Retinal pigment epithelial cell (primary cell): ENCODE data around the gene RAX.
"Not testable (repeated sequence)": the region's sequence is repeated elsewhere in the genome, so short reads cannot be mapped to it uniquely, and the experiment has no call there.

Experiments
- DNase-seq: peaks from one replicate; pipeline ENCODE4 v3.0.0-alpha.2; 2010; ENCODE audit warnings: low read depth
- H3K4me3 ChIP-seq: 2 replicates; pipeline ENCODE4 v1.5.1; 2011; ENCODE audit warnings: mild to moderate bottlenecking, low read length, control low read depth, moderate library complexity
- TF ChIP-seq, protein P1 (sequence below): conservative IDR thresholded peaks from 2 replicates; pipeline ENCODE4 v1.5.1; 2011; ENCODE audit warnings: low read depth, low read length, control low read depth, inconsistent platforms

Gene RAX

GRCh38 chr18:59265246-59265973 is 7.8 kb downstream of the RAX start:
- DNase-seq: no peak
- H3K4me3 ChIP-seq: peak overlapping the region; percentile 53
- TF ChIP-seq, protein P1, sequence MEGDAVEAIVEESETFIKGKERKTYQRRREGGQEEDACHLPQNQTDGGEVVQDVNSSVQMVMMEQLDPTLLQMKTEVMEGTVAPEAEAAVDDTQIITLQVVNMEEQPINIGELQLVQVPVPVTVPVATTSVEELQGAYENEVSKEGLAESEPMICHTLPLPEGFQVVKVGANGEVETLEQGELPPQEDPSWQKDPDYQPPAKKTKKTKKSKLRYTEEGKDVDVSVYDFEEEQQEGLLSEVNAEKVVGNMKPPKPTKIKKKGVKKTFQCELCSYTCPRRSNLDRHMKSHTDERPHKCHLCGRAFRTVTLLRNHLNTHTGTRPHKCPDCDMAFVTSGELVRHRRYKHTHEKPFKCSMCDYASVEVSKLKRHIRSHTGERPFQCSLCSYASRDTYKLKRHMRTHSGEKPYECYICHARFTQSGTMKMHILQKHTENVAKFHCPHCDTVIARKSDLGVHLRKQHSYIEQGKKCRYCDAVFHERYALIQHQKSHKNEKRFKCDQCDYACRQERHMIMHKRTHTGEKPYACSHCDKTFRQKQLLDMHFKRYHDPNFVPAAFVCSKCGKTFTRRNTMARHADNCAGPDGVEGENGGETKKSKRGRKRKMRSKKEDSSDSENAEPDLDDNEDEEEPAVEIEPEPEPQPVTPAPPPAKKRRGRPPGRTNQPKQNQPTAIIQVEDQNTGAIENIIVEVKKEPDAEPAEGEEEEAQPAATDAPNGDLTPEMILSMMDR: no peak

DNA sequence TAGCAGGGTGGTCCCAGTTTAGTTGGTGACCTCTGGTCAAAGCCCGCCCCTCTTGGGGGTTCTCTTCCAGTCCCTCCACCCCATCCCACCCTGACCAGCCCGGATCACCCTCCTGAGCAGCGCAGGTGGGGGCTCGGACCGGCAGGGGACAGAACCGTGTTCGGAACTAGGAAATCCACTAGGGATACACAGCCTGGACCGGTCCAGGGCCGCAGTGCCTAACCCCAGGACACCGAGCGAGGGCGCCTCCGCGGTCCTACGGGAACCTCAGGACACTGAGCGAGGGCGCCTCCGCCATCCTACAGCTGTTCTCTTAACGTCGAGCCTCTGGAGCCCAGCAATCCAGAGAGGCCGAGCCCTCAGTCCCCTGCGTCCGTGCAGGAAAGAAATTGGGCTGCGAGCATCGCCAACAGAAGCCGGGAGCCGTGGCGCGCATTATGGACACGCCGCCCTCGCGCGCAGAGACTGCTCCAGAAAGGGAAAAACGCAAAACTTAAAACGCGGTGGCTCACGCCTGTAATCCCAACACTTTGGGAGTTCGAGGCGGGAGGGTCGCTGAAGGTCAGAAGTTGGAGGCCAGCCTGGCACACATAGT is 8.5 kb downstream of the RAX start:
- peak overlapping the region; percentile 53 for H3K4me3 ChIP-seq

DNA sequence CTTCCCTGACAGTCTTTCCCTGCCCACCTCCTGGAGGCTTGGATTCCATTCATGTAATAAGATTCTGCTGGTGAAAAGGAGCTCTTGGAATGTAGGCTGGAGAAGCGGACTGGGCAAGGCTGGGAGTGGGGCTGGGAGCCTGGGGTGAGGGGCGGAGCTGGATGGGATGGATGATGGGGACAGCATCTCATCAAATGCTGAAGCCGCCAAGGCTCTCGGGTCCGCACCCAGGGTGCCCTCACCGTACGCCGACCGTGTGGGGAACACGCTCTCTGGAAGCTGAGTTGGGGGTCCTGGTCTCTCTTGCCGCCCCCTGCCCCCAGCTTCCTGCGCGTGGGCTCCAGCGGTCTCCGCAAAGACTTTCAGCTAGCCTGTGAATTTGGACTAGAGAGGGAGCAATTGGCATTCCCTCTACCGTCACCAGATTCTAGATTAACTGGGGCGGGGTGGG is 9.1 kb downstream of the RAX start:
- H3K4me3 ChIP-seq: peak overlapping the region; percentile 53
- no peak for DNase-seq
- TF ChIP-seq, protein P1: no peak

More for the DNA sequence above, 8.5 kb downstream of the RAX start:
- DNase-seq: no peak
- TF ChIP-seq, protein P1: no peak

GRCh38 chr18:59263661-59264060 is 9.6 kb downstream of the RAX start:
- peak overlapping the region; percentile 53 for H3K4me3 ChIP-seq
- no peak for DNase-seq

DNA sequence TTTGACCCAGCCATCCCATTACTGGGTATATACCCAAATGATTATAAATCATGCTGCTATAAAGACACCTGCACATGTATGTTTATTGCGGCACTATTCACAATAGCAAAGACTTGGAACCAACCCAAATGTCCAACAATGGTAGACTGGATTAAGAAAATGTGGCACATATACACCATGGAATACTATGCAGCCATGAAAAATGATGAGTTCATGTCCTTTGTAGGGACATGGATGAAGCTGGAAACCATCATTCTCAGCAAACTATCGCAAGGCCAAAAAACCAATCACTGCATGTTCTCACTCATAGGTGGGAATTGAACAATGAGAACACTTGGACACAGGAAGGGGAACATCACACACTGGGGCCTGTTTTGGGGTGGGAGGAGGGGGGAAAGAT is 11.0 kb downstream of the RAX start:
- H3K4me3 ChIP-seq, DNase-seq: not testable (repeated sequence)

More at GRCh38 chr18:59263661-59264060, 9.6 kb downstream of the RAX start:
- TF ChIP-seq, protein P1: no peak

GRCh38 chr18:59261842-59262241 is 11.4 kb downstream of the RAX start:
- not testable (repeated sequence) for H3K4me3 ChIP-seq, DNase-seq

GRCh38 chr18:59255491-59255890 is 17.8 kb downstream of the RAX start:
- H3K4me3 ChIP-seq, DNase-seq: not testable (repeated sequence)

- TF ChIP-seq, protein P1: peak; percentile 84
- DNase-seq: peak; percentile 53
- no peak overlapping the region for H3K4me3 ChIP-seq
Measured at GRCh38 chr18:59249199-59249774, 24.0 kb downstream of the RAX start.
